GM12878 (cell line): ENCODE measurements around the gene HAO1. TPM values are rescaled to one million over a fixed set of nuclear protein-coding genes. Genes with fewer than 3 reads are reported as not detected.

Experiments
- ATAC-seq: fragments of 200-7000 bp; cut with Tn5 transposase; 3 replicates; pipeline ENCODE4 v1.9.1; 2020; ENCODE audit warnings: mild to moderate bottlenecking, moderate library complexity
- BruUV-seq: library from RNA; stranded (reverse); fragments of 400-500 nt; replicated peaks from 2 replicates; lab custom pipeline; 2021; lab: Mats Ljungman, UMichigan
- CTCF ChIA-PET: fragments of 300-600 bp; sonication (Branson Sonifier 250); formaldehyde crosslinking; extraction: SDS; loops from one replicate; lab custom pipeline; 2021; ENCODE audit warnings: inconsistent platforms; lab: Yijun Ruan, JAX
- POLR2A ChIA-PET: fragments of 350-600 bp; formaldehyde crosslinking; extraction: SDS; loops from one replicate; lab custom pipeline; 2021; ENCODE audit warnings: inconsistent platforms; lab: Charles Lee
- RAD21 ChIA-PET: fragments of 300-600 bp; sonication (Branson Sonifier 250); formaldehyde crosslinking; loops from one replicate; lab custom pipeline; 2023; ENCODE audit warnings: antibody characterized with exemption; ENCODE audit not compliant: unreplicated experiment; lab: Charles Lee
- SMC1A ChIA-PET: fragments of 300-600 bp; sonication (Branson Sonifier 250); formaldehyde crosslinking; loops from one replicate; lab custom pipeline; 2023; ENCODE audit not compliant: unreplicated experiment, uncharacterized antibody; lab: Charles Lee
- DNase-seq: peaks from one replicate; pipeline ENCODE4 v3.0.0-alpha.2; 2011; ENCODE audit warnings: low read depth, low spot score
- FAIRE-seq: peaks from 3 replicates; lab custom pipeline; 2011; peaks lifted over from hg19 to GRCh38; lab: Jason Lieb, UNC
- H2AFZ ChIP-seq: 2 replicates; pipeline ENCODE4 v1.6.0; 2011; ENCODE audit warnings: low read depth, low read length, control low read depth; ENCODE audit not compliant: control insufficient read depth
- H3K27ac ChIP-seq: 2 replicates; pipeline ENCODE4 v1.5.1; 2011; ENCODE audit warnings: control low read depth; ENCODE audit not compliant: control insufficient read depth, insufficient read depth
- H3K27me3 ChIP-seq, 2 experiments: replicated peaks in 1 of 2; 2 replicates each; pipeline versions ENCODE4 v1.6.0 to v1.6.1; 2011; ENCODE audit warnings: low read length in 1 of 2; ENCODE audit not compliant: control insufficient read depth in 2 of 2, insufficient read depth in 2 of 2
- H3K36me3 ChIP-seq, 2 experiments: 2 replicates each; pipeline ENCODE4 v1.5.1; 2011; ENCODE audit warnings: low read length in 1 of 2; ENCODE audit not compliant: control insufficient read depth in 2 of 2, insufficient read depth in 2 of 2
- H3K4me1 ChIP-seq: 2 replicates; pipeline ENCODE4 v1.6.1; 2011; ENCODE audit warnings: mild to moderate bottlenecking, low read length, moderate library complexity, mixed read lengths; ENCODE audit not compliant: control insufficient read depth, insufficient read depth
- H3K4me2 ChIP-seq: 2 replicates; pipeline ENCODE4 v1.6.0; 2011; ENCODE audit warnings: control low read depth; ENCODE audit not compliant: control insufficient read depth, insufficient read depth
- H3K4me3 ChIP-seq: fragments of 200-600 bp; sonication (generic); 2 replicates; pipeline ENCODE4 v1.5.1; 2016
- H3K79me2 ChIP-seq: 2 replicates; pipeline ENCODE4 v1.6.0; 2011; ENCODE audit warnings: low read length; ENCODE audit not compliant: control insufficient read depth, insufficient read depth
- H3K9ac ChIP-seq: 2 replicates; pipeline ENCODE4 v1.8.0; 2011; ENCODE audit warnings: low read length, control low read depth, mixed read lengths; ENCODE audit not compliant: control insufficient read depth, insufficient read depth
- H3K9me3 ChIP-seq: replicated peaks from 3 replicates; pipeline ENCODE4 v1.5.1; 2011; ENCODE audit warnings: mild to moderate bottlenecking, low read length; ENCODE audit not compliant: control insufficient read depth, insufficient read depth
- H4K20me1 ChIP-seq: 2 replicates; pipeline ENCODE4 v1.6.0; 2011; ENCODE audit not compliant: control insufficient read depth, insufficient read depth
- BCL11A ChIP-seq: IDR thresholded peaks from 2 replicates; pipeline ENCODE4 v1.6.1; 2011; ENCODE audit warnings: low read depth, low read length
- CEBPZ ChIP-seq: fragments of 150-350 bp; IDR thresholded peaks from 2 replicates; pipeline ENCODE4 v1.6.1; 2016; ENCODE audit warnings: low read depth, low read length
- CHD2 ChIP-seq: IDR thresholded peaks from 2 replicates; pipeline ENCODE4 v1.6.1; 2011; ENCODE audit warnings: low read depth, low read length, improper control_type of control experiment, borderline replicate concordance
- CUX1 ChIP-seq: IDR thresholded peaks from 2 replicates; pipeline ENCODE4 v1.6.1; 2012; ENCODE audit warnings: improper control_type of control experiment, low read depth, low read length; ENCODE audit not compliant: insufficient replicate concordance
- IRF3 ChIP-seq: fragments of 450-650 bp; IDR thresholded peaks from 2 replicates; pipeline ENCODE4 v1.6.1; 2014; ENCODE audit warnings: mild to moderate bottlenecking
- KLF5 ChIP-seq: fragments of 450-650 bp; IDR thresholded peaks from 2 replicates; pipeline ENCODE4 v1.6.1; 2014; ENCODE audit warnings: mild to moderate bottlenecking; ENCODE audit not compliant: partially characterized antibody
- MYC ChIP-seq: IDR thresholded peaks from 2 replicates; pipeline ENCODE4 v1.6.1; 2011; ENCODE audit warnings: mild to moderate bottlenecking, low read length, moderate library complexity, inconsistent platforms; ENCODE audit not compliant: insufficient read depth, insufficient replicate concordance, insufficient read length, severe bottlenecking
- NR2F1 ChIP-seq: fragments of 450-650 bp; conservative IDR thresholded peaks from 2 replicates; pipeline ENCODE4 v1.6.1; 2017; ENCODE audit warnings: mild to moderate bottlenecking
- STAT3 ChIP-seq: IDR thresholded peaks from 2 replicates; pipeline ENCODE4 v1.6.1; 2011; ENCODE audit warnings: low read depth, low read length, improper control_type of control experiment
- TAF1 ChIP-seq: IDR thresholded peaks from 2 replicates; pipeline ENCODE4 v1.6.1; 2011; ENCODE audit warnings: mild to moderate bottlenecking, low read depth, low read length, borderline replicate concordance
- USF1 ChIP-seq: IDR thresholded peaks from 2 replicates; pipeline ENCODE4 v1.6.1; 2011; ENCODE audit warnings: borderline replicate concordance, low read depth, mild to moderate bottlenecking, moderate library complexity, mixed read lengths, low read length; ENCODE audit not compliant: insufficient read depth; ENCODE audit errors: extremely low read length
- in situ Hi-C: fragments of 300-500 bp; cut with MboI; formaldehyde crosslinking; loops from 9 replicates; pipeline ENCODE4 v1.14.3; 2018; ENCODE audit warnings: mixed read lengths
- intact Hi-C: fragments of 100-400 bp; cut with micrococcal nuclease; formaldehyde crosslinking; loops from one replicate; pipeline ENCODE4 v1.14.2; 2022; ENCODE audit not compliant: unreplicated experiment
- polyA plus RNA-seq, 11 experiments: library from polyadenylated mRNA; depleted of rRNA in 4 of 11; unstranded in 6 of 11; stranded (reverse) in 5 of 11; fragments of >200 nt; fragmentation: Nextera tagmentation in 4 of 11; fragmentation: Illumina TruSeq in 1 of 11; extraction: Ambion mirVana in 4 of 11; extraction: Trizol in 1 of 11; gene quantifications; 1 replicate in 1 of 11; 2 replicates in 10 of 11; pipeline versions ENCODE4 v1.2.1 to v1.2.3, GENCODE V29; 2011 to 2016; ENCODE audit warnings: inconsistent platforms in 2 of 11, missing spikeins in 2 of 11, low read depth in 1 of 11
- total RNA-seq, 4 experiments: library from RNA; depleted of rRNA in 3 of 4; stranded (reverse); fragments of >200 nt in 3 of 4; fragmentation: Illumina TruSeq in 1 of 4; extraction: Trizol in 1 of 4; gene quantifications; 2 replicates each; pipeline versions ENCODE4 v1.2.1 to v1.2.3, GENCODE V29; 2013 to 2021
- TF ChIP-seq, protein P1 (sequence below): fragments of 450-650 bp; IDR thresholded peaks from 2 replicates; pipeline ENCODE4 v1.6.1; 2017; ENCODE audit warnings: mild to moderate bottlenecking

HAO1 gene
- total and polyA plus RNA-seq, 10 of the 15 experiments (the other 5 are each of a cell fraction or from before 2014, with no cell fraction given), result 0.03 to 0.29 (median 0.05) TPM; not detected in 7

DNA sequence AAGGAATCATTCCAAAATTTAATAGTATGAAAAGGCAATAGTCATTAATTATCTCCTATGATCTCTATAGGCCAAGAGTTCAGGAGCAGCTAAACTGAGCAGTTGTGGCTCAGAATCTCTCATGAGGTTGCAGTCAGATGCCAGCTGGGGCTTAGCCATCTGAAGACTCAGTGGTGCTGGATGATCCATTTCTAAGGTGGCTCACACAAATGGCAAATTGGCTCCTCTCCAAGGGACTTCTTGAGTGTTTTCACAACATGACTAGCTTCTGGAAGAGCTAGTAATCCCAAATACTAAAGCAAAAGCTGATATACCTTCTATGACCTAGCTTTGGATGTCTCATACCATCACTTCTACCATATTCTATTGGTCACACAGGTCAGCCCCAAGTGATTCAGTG lies 104.2 kb downstream of the HAO1 start:
- no peaks in the 10 kb centered on the region for H4K20me1 ChIP-seq
- no peak for FAIRE-seq
- no peak for TF ChIP-seq KLF5
- TF ChIP-seq, protein P1, sequence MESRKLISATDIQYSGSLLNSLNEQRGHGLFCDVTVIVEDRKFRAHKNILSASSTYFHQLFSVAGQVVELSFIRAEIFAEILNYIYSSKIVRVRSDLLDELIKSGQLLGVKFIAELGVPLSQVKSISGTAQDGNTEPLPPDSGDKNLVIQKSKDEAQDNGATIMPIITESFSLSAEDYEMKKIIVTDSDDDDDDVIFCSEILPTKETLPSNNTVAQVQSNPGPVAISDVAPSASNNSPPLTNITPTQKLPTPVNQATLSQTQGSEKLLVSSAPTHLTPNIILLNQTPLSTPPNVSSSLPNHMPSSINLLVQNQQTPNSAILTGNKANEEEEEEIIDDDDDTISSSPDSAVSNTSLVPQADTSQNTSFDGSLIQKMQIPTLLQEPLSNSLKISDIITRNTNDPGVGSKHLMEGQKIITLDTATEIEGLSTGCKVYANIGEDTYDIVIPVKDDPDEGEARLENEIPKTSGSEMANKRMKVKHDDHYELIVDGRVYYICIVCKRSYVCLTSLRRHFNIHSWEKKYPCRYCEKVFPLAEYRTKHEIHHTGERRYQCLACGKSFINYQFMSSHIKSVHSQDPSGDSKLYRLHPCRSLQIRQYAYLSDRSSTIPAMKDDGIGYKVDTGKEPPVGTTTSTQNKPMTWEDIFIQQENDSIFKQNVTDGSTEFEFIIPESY, result no peak
- no peak for TF ChIP-seq CHD2
- TF ChIP-seq USF1, result no peak
- TF ChIP-seq STAT3, result no peak
- no peak for TF ChIP-seq IRF3
- TF ChIP-seq MYC, result no peak
- no peak for TF ChIP-seq CEBPZ
- no peak for TF ChIP-seq CUX1
- TF ChIP-seq BCL11A, result no peak
- TF ChIP-seq NR2F1, result no peak
- no peak for TF ChIP-seq TAF1

More for the DNA sequence above, 104.2 kb downstream of the HAO1 start:
- BruUV-seq, result no TSS peak
- Histone ChIP-seq H3K27me3 (no peaks in the 10 kb centered on the region), H3K4me2 (no peak overlapping the region), H3K9me3 (no peaks in the 10 kb centered on the region), H3K27ac (no peak overlapping the region), H2AFZ (no peak overlapping the region), H3K36me3 (no peaks in the 10 kb centered on the region), H3K4me3 (no peak overlapping the region), H3K4me1 (no peaks in the 10 kb centered on the region), H3K9ac (no peak overlapping the region), H3K79me2 (no peaks in the 10 kb centered on the region)
- intact Hi-C loops, result no loop called here
- no peak for DNase-seq
- ChIA-PET POLR2A (no interaction called here), SMC1A (no interaction called here), RAD21 (no interaction called here), CTCF (no interaction called here)
- in situ Hi-C loops, result no loop called here
- ATAC-seq, result no peak
